ENCODE data around the gene SCYL1.
A peak's percentile ranks its signal among the peaks of the same experiment; 100 is the strongest.

SCYL1 gene

GRCh38 chr11:65493367-65494176 is 31.3 kb upstream of the SCYL1 start:
- peak; percentile 98 for DNase-seq

- no peak for DNase-seq
Observed at GRCh38 chr11:65496304-65497140, 28.4 kb upstream of the SCYL1 start.

- DNase-seq, result peak; percentile 99
Observed at GRCh38 chr11:65497141-65498041, 27.5 kb upstream of the SCYL1 start.

GRCh38 chr11:65498042-65498726 is 26.7 kb upstream of the SCYL1 start:
- no peak for DNase-seq

GRCh38 chr11:65498727-65498976 is 26.2 kb upstream of the SCYL1 start:
- no peak for DNase-seq

- peak; percentile 93 for DNase-seq
Observed at GRCh38 chr11:65498977-65499712, 25.7 kb upstream of the SCYL1 start, which contains the start of gene MALAT1. Gene MALAT1 (plus strand): TSS chr11:65499045.

- no peak for DNase-seq
Observed at GRCh38 chr11:65499713-65500386, 25.0 kb upstream of the SCYL1 start.

- DNase-seq, result no peak
Observed at GRCh38 chr11:65500387-65501185, 24.3 kb upstream of the SCYL1 start.

GRCh38 chr11:65501186-65501471 is 23.8 kb upstream of the SCYL1 start:
- DNase-seq, result no peak

- no peak for DNase-seq
Observed at GRCh38 chr11:65501472-65502273, 23.2 kb upstream of the SCYL1 start.

GRCh38 chr11:65502274-65502554 is 22.7 kb upstream of the SCYL1 start:
- no peak for DNase-seq

- DNase-seq, result no peak
Observed at GRCh38 chr11:65502555-65503367, 22.1 kb upstream of the SCYL1 start.

- no peak for DNase-seq
Observed at GRCh38 chr11:65503368-65503948, 21.4 kb upstream of the SCYL1 start.

- no peak for DNase-seq
Observed at GRCh38 chr11:65503949-65504673, 20.8 kb upstream of the SCYL1 start.

GRCh38 chr11:65504674-65505465 is 20.0 kb upstream of the SCYL1 start:
- no peak for DNase-seq

- DNase-seq, result no peak
Observed at GRCh38 chr11:65505466-65506289, 19.2 kb upstream of the SCYL1 start.
